Renal pelvis (tissue), 4 donors: ENCODE data around the gene KMT2B. TPM values are rescaled to one million over a fixed set of nuclear protein-coding genes. Genes with fewer than 3 reads are reported as not detected.
"Not testable (repeated sequence)": the region's sequence is repeated elsewhere in the genome, so short reads cannot be mapped to it uniquely, and the experiment has no call there.

Source experiments
- DNase-seq: peaks from one replicate; pipeline ENCODE4 v3.0.0-alpha.2; 2013
- polyA plus RNA-seq, 3 donors: library from polyadenylated mRNA; unstranded; fragments of 120-200 nt; gene quantifications; one replicate each; pipeline ENCODE4 v1.2.1, GENCODE V29; 2013; ENCODE audit not compliant: insufficient read length in 3 of 3

KMT2B gene
- polyA plus RNA-seq, 3 donors: 37.4 to 41.5 (median 37.7) TPM

- DNase-seq: no peak
Measured at GRCh38 chr19:35710784-35711723, 6.7 kb upstream of the KMT2B start.

DNA sequence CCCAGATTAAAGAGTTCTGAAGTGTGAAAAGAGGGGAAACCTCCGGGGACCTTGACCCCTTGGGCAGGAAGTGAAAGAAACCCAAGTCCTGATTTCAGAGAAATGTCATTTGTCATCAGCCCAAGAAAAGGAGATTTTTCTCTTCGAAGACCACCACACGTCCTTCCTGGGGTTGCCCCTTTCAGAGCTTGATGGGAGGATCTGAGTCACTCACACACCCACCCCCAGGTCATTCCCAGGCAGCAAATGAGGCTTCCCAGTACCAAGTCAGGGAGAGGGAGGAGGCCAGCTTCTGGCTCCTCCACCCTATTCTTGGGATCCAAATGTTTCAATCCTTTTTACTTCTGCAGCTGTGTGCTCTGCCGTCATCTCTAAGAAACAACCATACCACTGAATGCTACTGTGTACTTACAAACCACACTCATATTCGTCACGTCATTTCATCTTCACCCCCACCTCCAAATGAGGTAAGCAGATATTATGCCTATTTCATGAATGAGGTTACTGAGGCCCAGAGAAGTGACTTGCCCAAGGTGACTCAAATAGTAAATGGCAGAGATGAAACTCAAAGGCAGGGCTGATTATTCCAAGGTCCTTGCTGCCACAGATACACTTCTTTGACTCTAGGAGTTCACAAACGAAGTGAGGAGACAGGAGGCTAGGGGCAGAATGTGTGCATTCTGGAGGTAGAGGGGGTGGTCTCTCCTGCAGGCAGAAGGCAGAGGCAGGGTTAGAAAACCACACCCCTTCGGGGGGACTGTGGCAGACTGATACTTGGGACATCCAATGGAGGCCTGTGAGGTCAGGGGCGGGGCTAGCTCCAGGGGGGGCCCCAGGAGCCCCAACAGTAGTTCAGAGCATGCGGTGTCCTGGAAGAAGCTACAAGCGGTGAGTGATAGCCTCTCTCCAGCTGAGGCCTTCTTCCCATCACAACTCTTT is 5.0 kb upstream of the KMT2B start:
- DNase-seq: no peak

- DNase-seq: no peak
Measured at GRCh38 chr19:35713506-35713850, 4.3 kb upstream of the KMT2B start.

DNA sequence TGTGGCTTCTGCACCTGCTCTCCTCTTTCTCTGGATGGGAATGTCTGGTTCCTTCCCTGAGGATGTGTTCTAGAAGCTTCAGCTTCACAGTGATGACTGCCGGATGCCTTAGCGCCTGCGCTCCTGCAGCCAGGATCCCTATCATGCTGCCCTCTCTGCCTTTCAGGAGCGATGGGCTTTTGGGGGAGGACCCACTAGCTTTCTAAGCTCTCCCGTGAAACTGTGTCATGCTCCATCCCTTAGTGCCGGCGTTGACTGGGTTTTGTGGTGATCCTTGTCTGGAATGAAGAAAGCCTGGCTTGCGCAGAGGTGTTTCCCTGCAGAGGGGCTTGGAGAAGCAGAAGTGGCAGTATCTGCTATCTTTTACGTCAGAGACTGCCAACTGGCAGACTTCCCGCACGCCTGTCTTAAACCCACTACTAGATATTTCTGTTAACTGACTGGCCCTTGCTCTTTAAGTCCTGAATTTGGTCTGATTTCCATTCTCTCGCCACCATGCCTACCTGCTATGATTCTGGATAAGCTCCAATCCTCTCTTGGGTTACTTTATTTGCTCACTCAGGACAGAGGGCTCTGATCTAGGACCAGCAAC is 3.8 kb upstream of the KMT2B start:
- no peak for DNase-seq

DNA sequence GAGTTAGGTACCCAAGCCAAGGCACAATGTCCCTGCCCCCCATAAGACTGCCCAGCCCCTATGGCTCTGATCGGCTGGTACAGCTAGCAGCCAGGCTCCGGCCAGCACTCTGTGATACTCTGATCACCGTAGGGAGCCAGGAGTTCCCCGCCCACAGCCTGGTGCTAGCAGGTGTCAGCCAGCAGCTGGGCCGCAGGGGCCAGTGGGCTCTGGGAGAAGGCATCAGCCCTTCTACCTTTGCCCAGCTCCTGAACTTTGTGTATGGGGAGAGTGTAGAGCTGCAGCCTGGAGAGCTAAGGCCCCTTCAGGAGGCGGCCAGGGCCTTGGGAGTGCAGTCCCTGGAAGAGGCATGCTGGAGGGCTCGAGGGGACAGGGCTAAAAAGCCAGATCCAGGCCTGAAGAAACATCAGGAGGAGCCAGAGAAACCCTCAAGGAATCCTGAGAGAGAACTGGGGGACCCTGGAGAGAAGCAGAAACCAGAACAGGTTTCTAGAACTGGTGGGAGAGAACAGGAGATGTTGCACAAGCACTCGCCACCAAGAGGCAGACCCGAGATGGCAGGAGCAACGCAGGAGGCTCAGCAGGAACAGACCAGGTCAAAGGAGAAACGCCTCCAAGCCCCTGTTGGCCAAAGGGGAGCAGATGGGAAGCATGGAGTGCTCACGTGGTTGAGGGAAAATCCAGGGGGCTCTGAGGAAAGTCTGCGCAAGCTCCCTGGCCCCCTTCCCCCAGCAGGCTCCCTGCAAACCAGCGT is 3.0 kb upstream of the KMT2B start:
- DNase-seq: no peak

DNA sequence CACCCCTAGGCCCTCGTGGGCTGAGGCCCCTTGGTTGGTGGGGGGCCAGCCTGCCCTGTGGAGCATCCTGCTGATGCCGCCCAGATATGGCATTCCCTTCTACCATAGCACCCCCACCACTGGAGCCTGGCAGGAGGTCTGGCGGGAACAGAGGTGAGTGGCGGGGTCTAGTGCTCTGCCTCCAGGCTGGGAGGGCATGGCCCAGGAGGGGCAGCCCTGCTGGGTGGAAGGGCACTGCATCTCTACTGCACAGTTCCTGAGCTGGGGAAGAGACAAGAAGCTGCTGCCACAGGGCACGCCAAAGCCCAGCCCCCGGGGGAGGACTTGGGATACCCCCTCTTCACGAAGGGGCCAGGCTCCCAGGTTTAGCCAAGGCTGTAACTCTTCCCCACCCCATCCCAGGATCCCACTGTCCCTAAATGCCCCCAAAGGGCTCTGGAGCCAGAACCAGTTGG is 2.4 kb upstream of the KMT2B start:
- DNase-seq: no peak

GRCh38 chr19:35715981-35716800 is 1.6 kb upstream of the KMT2B start:
- peak; percentile 41 for DNase-seq

- peak; percentile 83 for DNase-seq
Measured at GRCh38 chr19:35716801-35717664, 770 bp upstream of the KMT2B start.

- DNase-seq: no peak
Measured at GRCh38 chr19:35718345-35719041, 690 bp downstream of the KMT2B start.

- no peak for DNase-seq
Measured at GRCh38 chr19:35719402-35720162, 1.8 kb downstream of the KMT2B start.

GRCh38 chr19:35720163-35720524 is 2.3 kb downstream of the KMT2B start:
- no peak for DNase-seq

DNA sequence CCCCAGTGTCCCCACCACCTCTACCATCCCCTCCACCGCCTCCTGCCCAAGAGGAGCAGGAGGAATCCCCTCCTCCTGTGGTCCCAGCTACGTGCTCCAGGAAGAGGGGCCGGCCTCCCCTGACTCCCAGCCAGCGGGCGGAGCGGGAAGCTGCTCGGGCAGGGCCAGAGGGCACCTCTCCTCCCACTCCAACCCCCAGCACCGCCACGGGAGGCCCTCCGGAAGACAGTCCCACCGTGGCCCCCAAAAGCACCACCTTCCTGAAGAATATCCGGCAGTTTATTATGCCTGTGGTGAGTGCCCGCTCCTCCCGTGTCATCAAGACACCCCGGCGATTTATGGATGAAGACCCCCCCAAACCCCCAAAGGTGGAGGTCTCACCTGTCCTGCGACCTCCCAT is 2.8 kb downstream of the KMT2B start:
- no peak for DNase-seq

DNA sequence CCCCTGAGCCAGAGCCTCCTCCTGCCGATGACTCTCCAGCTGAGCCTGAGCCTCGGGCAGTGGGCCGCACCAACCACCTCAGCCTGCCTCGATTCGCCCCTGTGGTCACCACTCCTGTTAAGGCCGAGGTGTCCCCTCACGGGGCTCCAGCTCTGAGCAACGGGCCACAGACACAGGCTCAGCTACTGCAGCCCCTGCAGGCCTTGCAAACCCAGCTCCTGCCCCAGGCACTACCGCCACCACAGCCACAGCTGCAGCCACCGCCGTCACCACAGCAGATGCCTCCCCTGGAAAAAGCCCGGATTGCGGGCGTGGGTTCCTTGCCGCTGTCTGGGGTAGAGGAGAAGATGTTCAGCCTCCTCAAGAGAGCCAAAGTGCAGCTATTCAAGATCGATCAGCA is 3.6 kb downstream of the KMT2B start:
- no peak for DNase-seq

DNA sequence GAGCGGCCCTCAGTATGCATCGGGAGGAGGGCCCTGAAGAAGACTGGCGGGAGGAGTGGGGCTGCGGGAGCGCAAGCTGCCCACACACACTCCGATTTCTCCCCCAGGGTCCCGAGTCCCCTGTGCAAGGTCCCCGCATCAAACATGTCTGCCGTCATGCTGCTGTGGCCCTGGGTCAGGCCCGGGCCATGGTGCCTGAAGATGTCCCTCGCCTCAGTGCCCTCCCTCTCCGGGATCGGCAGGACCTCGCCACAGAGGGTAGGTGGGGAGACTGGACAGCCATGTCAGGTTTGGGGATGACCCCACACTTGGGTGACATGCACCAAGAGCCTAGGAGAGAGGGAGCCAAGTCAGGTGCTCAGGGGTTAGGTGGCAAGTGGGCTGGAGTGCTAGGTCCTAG is 4.7 kb downstream of the KMT2B start:
- DNase-seq: no peak

GRCh38 chr19:35722897-35723296 is 5.1 kb downstream of the KMT2B start:
- no peak for DNase-seq

GRCh38 chr19:35723671-35724070 is 5.9 kb downstream of the KMT2B start:
- DNase-seq: no peak

DNA sequence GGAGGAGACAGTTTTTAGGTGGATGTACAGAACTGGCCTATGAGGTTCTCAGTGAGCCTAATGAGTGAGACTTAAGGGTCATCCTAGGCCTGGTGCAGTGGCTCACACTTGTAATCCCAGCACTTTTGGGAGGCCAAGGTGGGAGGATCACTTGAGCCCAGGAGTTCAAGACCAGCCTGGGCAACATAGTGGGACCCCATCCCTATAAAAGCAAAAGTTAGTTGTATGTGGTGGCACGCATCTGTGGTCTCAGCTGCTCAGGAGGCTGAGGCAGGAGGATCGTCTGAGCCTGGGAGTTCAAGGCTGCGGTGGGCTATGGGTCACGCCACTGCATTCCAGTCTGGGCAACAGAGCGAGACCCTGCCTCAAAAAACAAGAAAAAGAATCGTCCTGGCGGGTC is 6.3 kb downstream of the KMT2B start:
- not testable (repeated sequence) for DNase-seq

DNA sequence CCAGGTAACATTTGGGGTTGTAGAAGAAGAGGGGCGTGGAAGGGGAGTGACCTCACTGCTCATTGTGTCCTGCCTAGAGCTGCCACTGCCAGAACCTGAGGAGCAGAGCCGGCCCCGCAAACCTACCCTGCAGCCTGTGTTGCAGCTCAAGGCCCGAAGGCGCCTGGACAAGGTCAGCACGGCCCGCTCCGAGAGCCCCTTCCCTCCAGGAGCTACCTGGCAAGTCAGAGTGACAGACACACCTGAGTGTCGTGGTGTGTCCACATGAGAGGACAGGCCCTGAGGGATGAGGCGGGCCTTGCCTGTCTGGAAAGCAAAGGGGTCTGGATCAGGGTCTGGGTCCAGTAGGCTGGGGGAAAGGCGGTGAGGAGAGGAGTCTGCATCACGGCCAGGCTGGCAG is 6.8 kb downstream of the KMT2B start:
- DNase-seq: no peak
